ENCODE measurements around the gene CT45A6. TPM values are rescaled to one million over a fixed set of nuclear protein-coding genes. Genes with fewer than 3 reads are reported as not detected.
"Not testable (repeated sequence)": the region's sequence is repeated elsewhere in the genome, so short reads cannot be mapped to it uniquely, and the experiment has no call there.

CT45A6 gene
- total RNA-seq (2012; rRNA removed), result not detected in 2 replicates

- H3K9me3 ChIP-seq (replicated peaks; ENCODE audit: low read length); H3K27me3 ChIP-seq (ENCODE audit: control insufficient read depth, insufficient read depth, low read length); H3K9ac ChIP-seq (ENCODE audit: low read depth, low read length); H3K4me1 ChIP-seq (ENCODE audit: control insufficient read depth, insufficient read depth, low read length); H3K36me3 ChIP-seq (ENCODE audit: insufficient read depth, low read length); H3K4me3 ChIP-seq (ENCODE audit: low read length); H3K4me2 ChIP-seq (ENCODE audit: low read length): not testable (repeated sequence)
These were observed at the start of gene CT45A6 for GRCh38 chrX:135802687-135803086. CT45A6 (minus strand) TSS chrX:135802787; CDS start chrX:135798993, 3,794 bp downstream.

GRCh38 chrX:135837180-135837579 is 34.6 kb upstream of the CT45A6 start, which contains the start of gene CT45A7:
CT45A7 (minus strand) TSS chrX:135837280; CDS start chrX:135833533, 3,747 bp downstream.
- H3K27me3 ChIP-seq (ENCODE audit: control insufficient read depth, insufficient read depth, low read length); H3K4me3 ChIP-seq (ENCODE audit: low read length); H3K9me3 ChIP-seq (replicated peaks; ENCODE audit: low read length); H3K4me2 ChIP-seq (ENCODE audit: low read length); H3K4me1 ChIP-seq (ENCODE audit: control insufficient read depth, insufficient read depth, low read length); H3K36me3 ChIP-seq (ENCODE audit: insufficient read depth, low read length); H3K9ac ChIP-seq (ENCODE audit: low read depth, low read length): not testable (repeated sequence)

GRCh38 chrX:135819912-135820311 is 17.3 kb upstream of the CT45A6 start, which contains the start of gene CT45A2:
CT45A2 (minus strand) TSS chrX:135820012; CDS start chrX:135816265, 3,747 bp downstream.
- H3K36me3 ChIP-seq (ENCODE audit: insufficient read depth, low read length); H3K4me3 ChIP-seq (ENCODE audit: low read length); H3K4me2 ChIP-seq (ENCODE audit: low read length); H3K9me3 ChIP-seq (replicated peaks; ENCODE audit: low read length); H3K27me3 ChIP-seq (ENCODE audit: control insufficient read depth, insufficient read depth, low read length); H3K4me1 ChIP-seq (ENCODE audit: control insufficient read depth, insufficient read depth, low read length); H3K9ac ChIP-seq (ENCODE audit: low read depth, low read length): not testable (repeated sequence)

GRCh38 chrX:135785403-135785802 is 17.2 kb downstream of the CT45A6 start, which contains the start of gene CT45A5:
CT45A5 (minus strand) TSS chrX:135785503; CDS start chrX:135781729, 3,774 bp downstream.
- H3K9ac ChIP-seq (ENCODE audit: low read depth, low read length); H3K4me3 ChIP-seq (ENCODE audit: low read length); H3K4me2 ChIP-seq (ENCODE audit: low read length); H3K27me3 ChIP-seq (ENCODE audit: control insufficient read depth, insufficient read depth, low read length); H3K36me3 ChIP-seq (ENCODE audit: insufficient read depth, low read length); H3K4me1 ChIP-seq (ENCODE audit: control insufficient read depth, insufficient read depth, low read length); H3K9me3 ChIP-seq (replicated peaks; ENCODE audit: low read length): not testable (repeated sequence)

- H3K27me3 ChIP-seq (ENCODE audit: control insufficient read depth, insufficient read depth, low read length); H3K36me3 ChIP-seq (ENCODE audit: insufficient read depth, low read length); H3K9ac ChIP-seq (ENCODE audit: low read depth, low read length); H3K4me1 ChIP-seq (ENCODE audit: control insufficient read depth, insufficient read depth, low read length); H3K4me2 ChIP-seq (ENCODE audit: low read length); H3K9me3 ChIP-seq (replicated peaks; ENCODE audit: low read length); H3K4me3 ChIP-seq (ENCODE audit: low read length): not testable (repeated sequence)
These were observed 34.5 kb downstream of the CT45A6 start, which contains the start of gene CT45A3 for GRCh38 chrX:135768091-135768490. CT45A3 (minus strand) TSS chrX:135768191; CDS start chrX:135764444, 3,747 bp downstream.

GRCh38 chrX:135744739-135745138 is 57.8 kb downstream of the CT45A6 start:
- not testable (repeated sequence) for H3K9me3 ChIP-seq (replicated peaks; ENCODE audit: low read length); H3K36me3 ChIP-seq (ENCODE audit: insufficient read depth, low read length); H3K4me1 ChIP-seq (ENCODE audit: control insufficient read depth, insufficient read depth, low read length); H3K4me3 ChIP-seq (ENCODE audit: low read length); H3K27me3 ChIP-seq (ENCODE audit: control insufficient read depth, insufficient read depth, low read length); H3K9ac ChIP-seq (ENCODE audit: low read depth, low read length); H3K4me2 ChIP-seq (ENCODE audit: low read length)

All from skeletal muscle satellite cell (primary cell).